Common myeloid progenitor, CD34-positive (primary cell): Measurements from ENCODE around the gene MRPL27.

Experiments
- CTCF ChIA-PET: fragments of 350-600 bp; sonication (Branson Sonifier 250); formaldehyde crosslinking; loops from one replicate; lab custom pipeline; 2021; ENCODE audit warnings: antibody characterized with exemption; lab: Charles Lee
- POLR2A ChIA-PET: fragments of 350-600 bp; sonication (Branson Sonifier 250); formaldehyde crosslinking; loops from one replicate; lab custom pipeline; 2021; ENCODE audit warnings: antibody characterized with exemption; lab: Charles Lee
- DNase-seq, 3 donors: peaks; one replicate each; pipeline versions ENCODE4 v3.0.0 to v3.0.0-alpha.2; 2013
- H3K27ac ChIP-seq, 2 experiments: 1 replicate in 1 of 2; 2 replicates in 1 of 2; pipeline ENCODE4 v1.7.0; 2013; ENCODE audit warnings: inconsistent platforms in 2 of 2, low read length in 2 of 2, mild to moderate bottlenecking in 2 of 2, low read depth in 1 of 2, moderate library complexity in 1 of 2; ENCODE audit not compliant: severe bottlenecking in 2 of 2, insufficient read depth in 1 of 2, poor library complexity in 1 of 2
- H3K27me3 ChIP-seq, 5 experiments: replicated peaks in 2 of 5; 1 replicate in 3 of 5; 2 replicates in 2 of 5; pipeline versions ENCODE4 v1.6.1 to v1.7.0; 2013; ENCODE audit warnings: low read length in 4 of 5, mild to moderate bottlenecking in 2 of 5, moderate library complexity in 2 of 5, inconsistent platforms in 1 of 5; ENCODE audit not compliant: insufficient read depth in 5 of 5, control insufficient read depth in 4 of 5
- H3K36me3 ChIP-seq, 4 experiments: 1 replicate in 2 of 4; 2 replicates in 2 of 4; pipeline versions ENCODE4 v1.6.1 to v1.7.0; 2013; ENCODE audit warnings: low read length in 3 of 4, control low read depth in 1 of 4, mild to moderate bottlenecking in 1 of 4; ENCODE audit not compliant: control insufficient read depth in 4 of 4, insufficient read depth in 4 of 4
- H3K4me1 ChIP-seq, 4 experiments: 1 replicate in 3 of 4; 2 replicates in 1 of 4; pipeline versions ENCODE4 v1.6.1 to v1.7.1; 2013; ENCODE audit warnings: low read length in 3 of 4, mild to moderate bottlenecking in 3 of 4, control low read depth in 1 of 4, inconsistent platforms in 1 of 4, moderate library complexity in 1 of 4; ENCODE audit not compliant: control insufficient read depth in 4 of 4, insufficient read depth in 4 of 4; ENCODE audit errors: control extremely low read depth in 1 of 4
- H3K4me3 ChIP-seq, 7 experiments: 1 replicate in 4 of 7; 2 replicates in 3 of 7; pipeline versions ENCODE4 v1.5.1 to v1.7.0; 2013; ENCODE audit warnings: mild to moderate bottlenecking in 7 of 7, low read length in 6 of 7, moderate library complexity in 6 of 7, inconsistent platforms in 2 of 7, low read depth in 2 of 7, control low read depth in 1 of 7; ENCODE audit not compliant: insufficient read depth in 4 of 7, control insufficient read depth in 1 of 7; ENCODE audit errors: extremely low read depth in 1 of 7
- H3K9me3 ChIP-seq, 5 experiments: 1 replicate in 4 of 5; 2 replicates in 1 of 5; pipeline versions ENCODE4 v1.6.1 to v1.7.1; 2013; ENCODE audit warnings: low read length in 4 of 5, mild to moderate bottlenecking in 2 of 5, inconsistent platforms in 1 of 5, low read depth in 1 of 5, moderate library complexity in 1 of 5; ENCODE audit not compliant: control insufficient read depth in 4 of 5, insufficient read depth in 2 of 5; ENCODE audit errors: control extremely low read depth in 1 of 5
- WGBS: methylation state at CpG from one replicate; pipeline ENCODE4 v1.1.5; 2013; ENCODE audit not compliant: insufficient coverage; 5-methylcytosine and 5-hydroxymethylcytosine counted together

Gene MRPL27

GRCh38 chr17:50379351-50380132 is 6.6 kb upstream of the MRPL27 start:
- Histone ChIP-seq H3K27ac (no peak overlapping the region), H3K36me3 (peaks cover 13 to 78% (median 57%) of the 10 kb centered on the region in 4 experiments), H3K27me3 (no peaks in the 10 kb centered on the region), H3K4me1 (no peaks in the 10 kb centered on the region), H3K9me3 (no peaks in the 10 kb centered on the region), H3K4me3 (no peak overlapping the region)
- POLR2A ChIA-PET: no interaction called here
- no peak for DNase-seq
- WGBS: 90% methylated on average over 4 of the region's 6 CpGs
- CTCF ChIA-PET: interaction anchor here (1.5 to 9.9 kb wide), 2 partner anchors 9 to 16 kb away, joined by 3 to 79 read pairs; partner anchors contain the start of gene LRRC59

GRCh38 chr17:50375858-50376538 is 3.0 kb upstream of the MRPL27 start:
- ChIA-PET POLR2A (no interaction called here), CTCF (interaction anchor here (2.6 kb wide), 1 partner anchor 14 kb away, joined by 12 read pairs; no protein-coding TSS in a partner anchor)
- WGBS: 100% methylated on average over 2 of the region's 5 CpGs
- H3K4me1 ChIP-seq: peaks cover 4 to 19% (median 15%) of the 10 kb centered on the region in 4 experiments
- H3K27ac ChIP-seq: no peak overlapping the region
- no peaks in the 10 kb centered on the region for H3K27me3 ChIP-seq
- no peak for DNase-seq
- H3K36me3 ChIP-seq: peaks cover 2 to 47% (median 28%) of the 10 kb centered on the region in 4 experiments
- H3K4me3 ChIP-seq: no peak overlapping the region
- no peaks in the 10 kb centered on the region for H3K9me3 ChIP-seq

- peaks cover 4 to 19% (median 15%) of the 10 kb centered on the region in 4 experiments for H3K4me1 ChIP-seq
- POLR2A ChIA-PET: no interaction called here
- H3K4me3 ChIP-seq: peak overlapping the region in 5 of 7 experiments; percentile 84 to 99 (median 88)
- no CpG with 5 or more reads among the region's 2 CpGs for WGBS
- H3K36me3 ChIP-seq: peaks cover 0 to 42% (median 29%) of the 10 kb centered on the region in 4 experiments
- CTCF ChIA-PET: interaction anchor here (2.2 to 2.6 kb wide), 2 partner anchors 12 to 23 kb away, joined by 7 to 12 read pairs; partner anchors contain the start of gene LRRC59
- peak overlapping the region in 1 of 2 experiments; percentile 97 for H3K27ac ChIP-seq
- no peaks in the 10 kb centered on the region for H3K27me3 ChIP-seq
- no peak for DNase-seq
- H3K9me3 ChIP-seq: no peaks in the 10 kb centered on the region
Observed at GRCh38 chr17:50373705-50374104, 721 bp upstream of the MRPL27 start.

- 9% methylated on average over 10 of the region's 14 CpGs for WGBS
- ChIA-PET POLR2A (no interaction called here), CTCF (interaction anchor here (1.3 to 3.4 kb wide), 4 partner anchors 11 to 107 kb away, joined by 3 to 24 read pairs (median 8); partner anchors contain the start of gene LRRC59)
- DNase-seq: no peak
- Histone ChIP-seq H3K4me1 (peaks cover 4 to 19% (median 15%) of the 10 kb centered on the region in 4 experiments), H3K27ac (peak overlapping the region; percentile 91 to 97), H3K9me3 (no peaks in the 10 kb centered on the region), H3K27me3 (no peaks in the 10 kb centered on the region), H3K4me3 (peak overlapping the region; percentile 69 to 99 (median 88)), H3K36me3 (peaks cover 0 to 50% (median 37%) of the 10 kb centered on the region in 4 experiments)
Observed at GRCh38 chr17:50372222-50372757, 694 bp downstream of the MRPL27 start.

- Histone ChIP-seq H3K27ac (no peak overlapping the region), H3K36me3 (peaks cover 3 to 55% (median 44%) of the 10 kb centered on the region in 4 experiments), H3K4me1 (peaks cover 4 to 19% (median 15%) of the 10 kb centered on the region in 4 experiments), H3K4me3 (peak overlapping the region in 2 of 7 experiments; percentile 84 to 88), H3K9me3 (no peaks in the 10 kb centered on the region), H3K27me3 (no peaks in the 10 kb centered on the region)
- DNase-seq: no peak
- 100% methylated on average over 2 of the region's 2 CpGs for WGBS
- POLR2A ChIA-PET: no interaction called here
- CTCF ChIA-PET: interaction anchor here (1.3 to 3.4 kb wide), 3 partner anchors 10 to 108 kb away, joined by 3 to 24 read pairs (median 8); partner anchors contain the start of gene LRRC59
Observed at GRCh38 chr17:50371526-50371925, 1.5 kb downstream of the MRPL27 start.

GRCh38 chr17:50370052-50370451 is 2.9 kb downstream of the MRPL27 start:
- peaks cover 5 to 57% (median 49%) of the 10 kb centered on the region in 4 experiments for H3K36me3 ChIP-seq
- POLR2A ChIA-PET: no interaction called here

More at GRCh38 chr17:50370052-50370451, 2.9 kb downstream of the MRPL27 start:
- H3K4me3 ChIP-seq: no peak overlapping the region
- WGBS: 94% methylated on average over 5 of the region's 5 CpGs
- CTCF ChIA-PET: interaction anchor here (0.7 to 3.4 kb wide), 2 partner anchors 8 to 10 kb away, joined by 3 to 24 read pairs; no protein-coding TSS in a partner anchor
- no peak for DNase-seq
- H3K9me3 ChIP-seq: no peaks in the 10 kb centered on the region
- peaks cover 4 to 19% (median 15%) of the 10 kb centered on the region in 4 experiments for H3K4me1 ChIP-seq
- H3K27me3 ChIP-seq: no peaks in the 10 kb centered on the region
- no peak overlapping the region for H3K27ac ChIP-seq
